Stimulated activated CD8-positive, alpha-beta memory T cell treated with anti-CD3 and anti-CD28 coated beads, Interleukin-12 subunit alpha, Interleukin-12 subunit beta, amount 100 ng/mL, for 4 hours (primary cell): Measurements from ENCODE around the gene AGER.
"Not testable (repeated sequence)": the region's sequence is repeated elsewhere in the genome, so short reads cannot be mapped to it uniquely, and the experiment has no call there.

Source experiments
- DNase-seq: peaks from one replicate; pipeline ENCODE4 v3.0.0-alpha.2; 2020; ENCODE audit warnings: low read depth

The AGER gene

DNA sequence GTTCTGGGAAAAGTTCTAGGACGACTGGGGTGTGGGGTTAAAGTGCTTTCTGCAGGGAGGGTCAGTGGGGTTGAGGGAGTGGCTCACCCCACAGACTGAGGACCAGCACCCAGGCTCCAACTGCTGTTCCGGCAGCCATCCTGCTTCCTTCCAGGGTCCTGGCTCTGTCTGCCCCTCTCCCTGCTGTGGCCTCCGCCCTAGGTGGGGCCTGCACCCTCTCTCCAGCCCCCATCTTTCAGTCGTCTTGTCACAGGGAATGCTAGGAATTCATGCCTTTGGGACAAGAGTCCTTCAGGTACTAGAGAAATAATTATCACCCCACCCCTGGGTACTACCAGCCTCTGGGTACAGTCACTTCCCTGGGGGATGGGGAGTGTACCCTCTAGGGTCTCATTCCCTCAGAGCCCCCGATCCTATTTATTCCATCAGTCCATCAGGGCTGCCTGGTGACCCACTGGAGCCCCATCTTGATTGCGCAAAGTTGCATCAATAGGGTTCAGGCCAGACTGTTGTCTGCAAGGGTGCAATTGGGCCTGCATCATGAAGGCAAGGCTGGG, at the start of gene AGER:
AGER (minus strand) TSS at position 170 of the 557 bp plus-strand sequence; CDS start at position 139, 31 bp downstream.
- DNase-seq, result no peak

DNA sequence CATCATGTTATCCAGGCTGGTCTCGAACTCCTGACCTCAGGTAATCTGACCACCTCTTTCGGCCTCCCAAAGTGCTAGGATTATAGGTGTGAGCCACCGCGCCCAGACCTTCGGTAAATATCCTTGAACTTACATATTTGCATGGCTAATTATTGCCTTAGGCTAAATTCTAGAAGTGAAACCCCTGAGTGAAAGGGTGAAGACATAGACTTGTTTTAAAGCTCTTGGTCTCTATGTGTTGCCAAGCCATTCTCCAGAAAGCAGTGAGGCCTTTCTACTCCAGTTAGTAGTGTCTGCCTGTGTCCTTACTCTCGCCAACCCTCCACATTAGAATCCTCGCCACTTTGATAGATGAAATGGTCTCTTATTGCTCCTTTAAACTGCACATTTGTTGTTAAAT, 42.4 kb upstream of the AGER start:
- no peak for DNase-seq

DNA sequence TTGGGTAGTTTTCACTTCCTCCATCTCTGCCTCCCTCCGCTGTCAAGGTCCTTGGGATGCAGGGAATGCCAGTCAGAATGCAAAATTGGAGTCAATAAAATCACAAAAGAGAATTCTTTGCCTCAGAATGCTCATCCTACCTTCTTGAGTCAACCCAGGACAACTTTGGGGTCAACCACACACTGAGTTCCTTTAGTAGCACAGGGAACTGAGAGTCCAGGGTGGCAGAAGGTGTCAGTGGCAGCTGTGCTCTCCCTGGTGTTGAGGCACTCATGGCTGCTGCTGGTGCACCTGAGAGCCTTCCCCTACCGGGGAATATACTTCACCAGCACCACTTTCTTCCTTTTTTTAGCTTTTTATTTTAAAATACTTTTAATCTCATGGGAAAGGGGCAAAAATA, 40.6 kb upstream of the AGER start:
- DNase-seq, result no peak

DNA sequence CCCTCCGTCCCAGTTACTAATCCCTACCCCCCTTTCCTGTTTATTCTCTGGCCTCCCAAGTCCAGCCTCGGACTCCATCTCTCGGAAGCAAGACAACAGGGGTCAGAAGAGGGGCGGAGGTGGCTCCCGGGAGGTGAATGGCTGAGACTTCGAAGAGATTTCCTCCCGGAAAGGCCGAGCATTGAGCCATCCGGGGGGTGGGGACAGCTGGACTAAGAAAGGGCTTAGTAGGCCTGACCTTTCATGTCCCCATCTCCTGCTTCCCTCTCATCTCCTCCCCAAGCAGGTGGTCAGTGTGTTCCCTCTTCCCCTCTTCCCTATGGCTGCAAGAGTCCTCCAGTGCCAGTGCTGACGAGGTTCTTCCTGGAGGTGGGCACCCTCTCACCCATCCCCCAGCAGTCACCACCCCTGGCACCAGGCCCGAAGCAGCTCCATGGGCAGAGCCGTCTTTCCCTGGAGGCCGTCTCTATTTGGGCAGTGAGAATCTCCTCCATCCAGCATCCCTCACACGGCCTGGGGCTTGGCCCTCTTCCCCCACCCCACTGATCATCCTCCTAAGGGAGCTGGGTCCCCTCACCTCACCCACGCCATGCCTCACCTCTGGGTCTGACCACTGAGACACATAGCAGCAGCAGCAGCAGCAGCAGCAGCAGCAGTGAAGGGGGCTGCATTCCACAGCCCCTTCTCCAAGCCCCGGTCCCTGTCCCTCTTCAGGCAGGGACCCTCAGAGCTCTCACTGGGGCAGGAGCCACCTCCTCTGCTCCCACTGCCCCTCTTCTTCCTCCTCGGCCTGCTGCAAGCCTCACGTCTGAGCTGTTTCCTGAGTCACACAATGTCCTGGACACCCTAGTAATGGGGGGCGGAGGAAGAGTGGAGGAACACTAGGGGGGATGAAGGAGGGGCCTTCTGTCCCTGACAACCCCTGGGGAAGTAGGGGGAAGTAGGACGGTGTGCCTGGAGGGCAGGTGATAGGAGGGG, 39.5 kb upstream of the AGER start, which contains the start of gene NOTCH4:
NOTCH4 (minus strand) TSS at position 810 of the 978 bp plus-strand sequence; CDS start at position 671, 139 bp downstream.
- no peak for DNase-seq

GRCh38 chr6:32222333-32223230, 38.5 kb upstream of the AGER start:
- no peak for DNase-seq

DNA sequence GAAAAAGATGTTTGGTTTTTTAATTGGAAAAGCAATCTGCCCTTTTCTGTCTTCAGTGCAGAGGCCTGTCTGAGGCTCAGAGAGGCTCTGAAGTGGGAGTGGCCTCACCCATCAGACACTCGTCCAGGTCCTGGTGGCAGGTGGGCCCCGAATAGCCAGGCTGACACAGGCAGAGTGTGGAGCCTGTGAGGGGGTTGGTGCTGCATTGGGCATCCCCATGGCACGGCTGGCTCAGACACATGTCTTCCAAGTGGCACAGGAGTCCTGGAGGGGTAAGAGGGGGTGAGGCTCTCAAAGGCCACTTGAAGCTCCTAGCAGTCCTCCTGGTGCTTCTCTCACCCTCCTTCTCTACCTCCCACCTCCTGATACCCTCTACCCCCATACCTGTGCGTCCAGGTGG, 36.0 kb upstream of the AGER start:
- DNase-seq, result no peak

DNA sequence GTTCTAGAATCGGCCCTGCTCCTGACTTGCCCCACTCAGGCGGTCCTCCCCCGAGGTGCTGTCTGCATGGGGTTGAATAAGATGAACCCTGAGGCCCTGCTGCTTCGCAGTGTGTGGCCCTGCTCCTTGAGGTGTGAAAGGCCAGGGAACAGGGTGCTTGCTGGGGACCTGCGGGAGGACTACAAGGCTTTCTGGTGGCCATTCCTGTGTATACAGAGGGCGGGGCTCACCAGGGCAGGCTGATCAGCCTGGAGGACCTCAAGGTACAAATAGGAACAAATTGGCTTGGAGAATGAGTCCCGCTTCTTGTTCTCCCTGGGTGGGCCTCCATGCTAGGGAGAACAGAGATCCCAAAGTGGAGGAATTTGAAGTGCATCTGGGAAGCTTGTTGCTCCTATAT, 34.1 kb upstream of the AGER start:
- no peak for DNase-seq

GRCh38 chr6:32216998-32217397, 32.9 kb upstream of the AGER start:
- no peak for DNase-seq

DNA sequence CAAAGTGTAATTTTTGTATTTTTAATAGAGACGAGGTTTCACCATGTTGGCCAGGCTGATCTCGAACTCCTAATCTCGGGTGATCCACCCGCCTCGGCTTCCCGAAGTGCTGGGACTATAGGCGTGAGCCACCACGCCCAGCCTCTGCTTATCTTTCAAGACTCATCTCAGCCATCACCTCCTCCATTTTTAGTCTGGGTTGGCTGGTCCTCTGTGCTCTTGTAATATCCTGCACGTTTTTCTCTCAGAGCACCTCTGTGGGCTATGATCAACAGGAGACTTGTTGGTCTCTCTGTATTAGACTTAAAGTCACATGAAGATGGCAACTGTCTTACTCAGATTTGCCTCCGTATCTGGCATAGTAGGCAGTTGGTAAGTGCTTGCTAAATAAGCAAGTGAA, 32.2 kb upstream of the AGER start:
- DNase-seq, result no peak

- DNase-seq, result no peak
Measured at GRCh38 chr6:32215617-32216016, 31.6 kb upstream of the AGER start.

DNA sequence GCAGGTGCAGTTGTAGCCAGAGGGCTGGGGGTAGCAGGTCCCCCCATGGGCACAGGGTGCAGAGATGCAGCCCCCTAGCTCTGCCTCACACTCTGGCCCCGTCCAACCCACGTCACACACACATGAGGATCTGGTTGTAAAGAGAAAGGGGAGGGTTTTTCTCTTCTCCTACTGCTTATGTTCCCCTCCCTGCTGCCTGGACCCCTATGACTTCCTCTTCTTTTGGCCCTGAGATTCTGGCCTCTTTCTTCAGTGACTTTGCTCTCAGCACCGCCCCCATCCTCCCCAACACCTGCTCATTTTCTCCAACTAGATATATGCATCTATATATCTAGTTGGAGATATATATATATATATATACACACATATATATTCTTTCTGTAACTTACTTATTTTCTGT, 30.1 kb upstream of the AGER start:
- no peak for DNase-seq

DNA sequence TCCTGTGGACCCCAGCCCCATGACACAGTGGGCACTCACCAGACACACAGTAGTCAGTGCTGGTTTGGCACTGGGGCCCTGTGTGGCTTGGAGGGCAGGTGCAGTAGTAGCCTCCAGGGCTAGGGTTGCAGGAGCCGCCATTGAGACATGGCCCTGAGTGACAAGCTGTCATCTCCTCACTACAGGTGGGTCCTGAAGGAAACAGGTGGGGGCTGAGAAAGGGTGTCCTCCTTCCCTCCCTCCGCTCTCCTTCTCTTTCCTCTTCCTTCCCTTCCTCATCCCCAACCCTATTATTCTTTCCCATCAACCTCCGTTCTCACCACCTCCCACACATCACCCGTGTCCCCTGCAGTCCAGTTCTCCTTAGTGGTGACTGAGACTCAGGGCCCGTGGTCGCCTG, 29.6 kb upstream of the AGER start:
- DNase-seq, result no peak

- no peak for DNase-seq
Measured at GRCh38 chr6:32212076-32212760, 28.2 kb upstream of the AGER start.

DNA sequence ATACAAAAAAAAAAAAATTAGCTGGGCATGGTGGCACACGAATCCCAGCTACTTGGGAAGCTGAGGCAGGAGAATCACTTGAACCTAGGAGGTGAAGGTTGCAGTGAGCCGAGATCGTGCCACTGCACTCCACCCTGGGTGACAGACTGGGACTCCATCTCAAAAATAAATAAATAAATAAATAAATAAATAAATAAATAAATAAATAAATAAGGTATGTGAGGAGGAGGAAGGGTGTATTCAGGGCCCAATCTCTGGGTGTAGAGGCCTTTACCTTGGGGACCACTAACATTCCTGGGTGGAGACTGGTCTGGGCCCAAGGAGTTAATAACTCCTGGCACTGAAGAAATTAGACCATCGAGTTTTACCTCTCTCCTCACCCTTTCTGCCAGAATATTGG, 27.4 kb upstream of the AGER start:
- not testable (repeated sequence) for DNase-seq

DNA sequence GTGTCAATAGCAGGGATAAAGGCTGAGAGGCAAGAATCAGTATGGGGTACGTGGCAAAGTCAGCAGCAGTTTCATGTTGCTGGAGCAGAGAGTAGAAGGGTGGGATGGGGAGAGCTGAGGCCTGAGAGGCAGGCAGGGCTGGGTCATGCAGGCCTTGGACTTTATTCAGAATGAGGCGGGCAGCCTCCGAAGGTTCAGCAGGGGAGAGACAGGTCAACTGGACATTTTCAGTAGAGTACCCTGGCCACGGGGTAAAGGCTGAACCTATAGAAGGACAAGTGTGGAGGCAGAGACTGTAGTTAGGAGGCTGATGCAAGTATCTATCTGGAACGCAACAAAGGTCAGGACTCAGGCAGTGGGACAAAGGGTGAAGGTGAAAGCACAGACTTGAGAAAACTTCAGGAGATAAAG, 26.1 kb upstream of the AGER start:
- no peak for DNase-seq

GRCh38 chr6:32208996-32209395, 24.9 kb upstream of the AGER start:
- DNase-seq, result no peak

- DNase-seq, result no peak
Measured at GRCh38 chr6:32204268-32204715, 20.2 kb upstream of the AGER start.

- no peak for DNase-seq
Measured at GRCh38 chr6:32203426-32204267, 19.6 kb upstream of the AGER start.

GRCh38 chr6:32202186-32202585, 18.1 kb upstream of the AGER start:
- no peak for DNase-seq

DNA sequence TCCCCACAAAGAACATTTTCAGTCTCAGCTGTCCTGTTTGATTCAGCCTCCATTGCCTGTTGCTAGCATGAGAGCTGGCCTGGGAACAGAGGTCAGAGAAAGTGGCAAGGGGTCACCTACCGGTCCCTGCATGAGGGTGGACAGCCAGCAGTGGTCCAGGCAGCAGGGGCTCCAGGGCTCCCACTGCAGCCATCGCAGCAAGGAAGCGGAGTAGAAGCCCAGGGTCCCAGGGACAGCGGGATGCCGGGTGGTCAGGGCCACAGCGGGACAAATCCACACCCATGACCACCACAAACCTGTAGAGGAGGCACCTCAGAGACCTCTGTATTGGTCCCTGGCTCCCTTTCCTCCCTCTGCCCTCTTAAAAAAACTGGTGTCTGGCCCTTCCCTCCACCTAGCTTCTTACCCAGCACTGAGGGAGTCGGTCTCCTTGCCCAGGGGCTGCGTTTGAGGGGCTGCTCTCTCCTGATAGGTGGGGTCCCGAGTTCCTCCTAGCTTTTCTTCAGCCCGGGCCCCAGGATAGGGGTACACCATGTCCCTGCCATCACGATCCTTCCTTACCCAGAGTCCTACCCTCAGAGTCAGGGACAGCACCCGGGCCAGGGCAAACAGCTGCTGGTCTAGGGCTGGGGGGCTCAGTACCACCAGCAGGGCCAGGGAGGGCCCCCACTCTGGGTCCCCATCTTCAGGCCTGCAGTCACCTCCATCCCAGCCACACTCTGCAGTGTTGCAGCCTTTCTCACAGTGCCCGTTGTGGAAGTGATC, 16.8 kb upstream of the AGER start:
- DNase-seq, result no peak
